GM21381 (cell line): ENCODE data around the gene ARL15.

Experiments
- ATAC-seq: cut with Tn5 transposase; IDR thresholded peaks from one replicate; pipeline ENCODE4 v1.9.1; 2021; ENCODE audit warnings: mild to moderate bottlenecking, moderate library complexity; ENCODE audit not compliant: unreplicated experiment

The ARL15 gene

DNA sequence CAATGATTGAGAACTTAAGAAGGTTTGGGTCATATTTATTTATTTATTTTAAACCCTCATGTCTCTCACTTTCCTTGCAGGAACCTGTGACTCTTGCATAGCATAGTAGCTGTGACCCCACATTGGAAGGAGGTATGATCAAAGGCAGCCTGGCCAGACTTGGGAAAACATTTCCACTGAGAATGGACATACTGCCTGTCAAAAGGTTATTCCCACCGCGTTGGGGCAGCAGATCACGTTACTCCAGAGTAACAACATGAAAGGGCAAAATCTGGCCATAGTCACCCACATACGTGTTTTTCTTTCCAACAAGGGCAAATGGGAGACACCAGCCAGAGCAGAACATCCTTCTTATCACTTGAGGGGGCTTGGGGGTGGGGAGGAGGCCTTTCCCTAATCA lies 95.7 kb downstream of the ARL15 start:
- ATAC-seq, result no peak

DNA sequence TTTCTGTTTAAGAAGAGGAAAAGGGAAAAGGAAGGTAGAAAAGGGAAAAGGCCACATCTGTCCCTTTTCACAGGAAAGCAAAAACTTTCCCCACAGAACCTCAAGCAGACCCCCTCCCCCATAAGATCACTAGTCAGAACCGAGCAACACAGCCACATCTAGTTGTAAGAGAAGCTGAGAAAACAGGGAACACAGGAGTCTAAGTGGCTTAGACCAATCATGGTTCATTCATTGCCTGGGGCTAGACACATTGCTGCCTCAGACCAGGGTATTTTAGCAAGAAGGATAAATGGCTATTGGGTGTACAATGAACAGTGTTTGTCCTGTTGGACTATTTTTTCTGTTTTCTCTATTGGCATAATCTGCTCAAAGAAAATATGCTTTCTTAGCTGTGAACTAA lies 98.0 kb downstream of the ARL15 start:
- ATAC-seq, result no peak

DNA sequence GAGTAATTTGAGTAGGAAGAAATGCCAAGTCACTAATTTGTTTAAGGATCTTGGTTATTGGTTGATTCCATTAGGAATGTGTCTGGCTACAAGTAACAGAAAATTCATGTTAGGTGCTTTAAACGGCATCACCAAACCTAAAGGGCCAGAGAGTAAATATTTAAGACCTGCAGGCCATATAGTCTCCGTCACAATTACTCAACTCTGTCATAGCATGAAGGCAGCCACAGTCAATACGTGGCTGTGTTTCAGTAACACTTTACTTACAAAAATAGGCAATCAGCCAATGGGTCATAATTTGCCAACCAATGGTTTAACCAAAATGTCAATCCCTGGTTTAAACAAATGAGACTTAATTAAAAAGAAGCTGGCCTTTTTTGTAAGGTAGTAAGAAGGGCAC lies 98.5 kb downstream of the ARL15 start:
- ATAC-seq, result no peak

DNA sequence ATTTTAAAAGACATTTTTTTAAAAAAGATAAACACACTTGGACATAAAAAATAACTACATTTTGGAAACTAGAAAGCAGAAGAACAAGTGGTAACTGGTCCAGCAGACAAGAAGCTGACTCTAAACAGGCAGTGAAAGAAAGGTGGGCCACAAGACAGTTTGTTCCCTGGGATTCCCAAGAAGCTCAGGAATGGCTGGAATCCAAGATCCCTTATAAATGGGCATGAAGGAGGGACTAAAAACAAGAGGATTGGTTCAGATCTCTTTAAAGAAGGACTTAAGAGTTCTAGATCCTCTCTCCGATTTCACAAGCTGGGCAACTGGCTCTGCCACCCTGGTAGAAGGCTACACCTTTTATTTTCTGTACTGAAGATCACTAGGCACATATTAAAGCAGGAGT lies 102.8 kb downstream of the ARL15 start:
- no peak for ATAC-seq

DNA sequence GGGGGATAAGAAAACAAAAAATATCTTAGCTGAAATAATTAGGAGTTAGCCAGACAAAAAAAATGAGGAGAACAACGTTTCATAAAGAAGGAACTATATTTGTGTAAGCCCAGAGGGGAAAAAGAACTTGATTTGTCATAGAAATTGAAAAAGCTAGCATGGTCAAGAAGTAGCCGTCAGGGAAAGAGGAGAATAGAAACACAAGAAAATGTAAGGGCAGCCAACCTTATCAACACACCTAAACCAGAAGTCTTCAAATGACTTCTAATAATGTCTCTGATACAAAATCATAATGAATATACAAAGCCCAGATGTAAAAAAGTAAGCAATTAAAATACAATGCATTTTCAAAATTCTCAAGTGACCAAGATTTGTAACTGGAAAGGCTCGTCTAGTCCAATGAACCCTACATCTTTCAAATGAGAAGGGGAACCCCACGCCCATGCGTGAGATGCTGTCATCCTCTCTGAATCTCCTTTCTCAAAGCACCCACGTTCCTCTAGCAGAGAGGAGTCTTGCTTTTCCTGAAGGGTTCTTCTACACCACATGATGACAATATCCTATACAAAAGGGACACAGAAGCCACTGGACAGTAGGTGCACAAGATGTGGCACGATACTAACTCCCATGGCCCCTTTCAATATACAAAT lies 103.7 kb downstream of the ARL15 start:
- ATAC-seq, result peak; percentile 64

DNA sequence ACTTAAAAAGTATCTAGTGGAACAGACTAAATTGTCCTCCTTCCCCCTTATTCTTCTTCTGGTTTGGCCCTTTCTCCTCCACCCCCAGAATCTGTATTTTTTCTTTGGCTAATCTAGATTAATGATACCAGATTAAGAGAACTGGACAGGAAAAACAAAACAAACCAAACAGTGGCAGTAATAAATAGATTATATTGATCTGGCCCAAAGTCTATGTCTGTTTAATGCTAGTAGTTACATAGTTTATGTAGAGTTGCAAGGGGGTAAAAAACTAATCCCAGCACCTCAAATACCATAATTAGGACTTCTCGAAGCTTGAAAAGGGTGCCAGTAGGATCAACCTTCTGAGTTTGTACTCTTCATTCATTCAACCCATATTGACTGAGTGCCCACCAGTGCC lies 104.5 kb downstream of the ARL15 start:
- no peak for ATAC-seq

DNA sequence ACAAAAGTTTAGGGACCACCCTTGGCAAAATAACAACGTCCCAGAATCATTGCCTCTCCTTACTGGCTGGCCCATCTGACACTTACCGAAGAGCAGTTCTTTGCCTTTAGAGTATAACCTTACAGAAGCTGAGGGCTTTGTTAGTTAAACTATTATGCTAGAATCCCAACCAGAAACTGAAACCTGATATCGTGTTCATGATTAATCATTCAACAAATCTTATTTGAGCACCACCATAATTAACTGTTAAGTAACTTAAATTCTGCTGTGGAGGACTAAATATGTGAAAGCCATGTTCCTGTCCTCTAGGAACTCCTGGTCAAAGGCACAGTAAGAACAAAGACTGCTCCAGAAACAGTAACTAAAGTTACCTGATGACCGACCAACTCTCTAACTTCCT lies 104.9 kb downstream of the ARL15 start:
- no peak for ATAC-seq

DNA sequence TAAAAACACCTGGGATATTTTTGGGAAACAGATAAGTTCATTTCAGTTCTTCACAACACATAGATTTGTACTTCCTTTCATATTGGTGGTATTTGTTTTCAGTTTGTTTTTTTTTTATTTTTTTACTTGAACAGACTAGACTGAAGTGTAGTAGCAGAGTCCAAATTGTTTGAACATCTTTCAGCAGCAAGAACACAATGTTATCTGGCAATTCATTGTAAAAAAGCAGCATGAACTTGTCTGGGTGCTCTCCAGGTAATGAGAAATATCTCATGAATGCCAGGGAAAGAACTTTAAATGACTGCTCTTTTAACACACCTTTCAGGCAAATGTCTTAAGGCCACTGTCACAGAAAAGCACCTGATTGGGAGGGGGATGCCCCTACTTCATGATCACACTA lies 113.4 kb downstream of the ARL15 start:
- no peak for ATAC-seq

DNA sequence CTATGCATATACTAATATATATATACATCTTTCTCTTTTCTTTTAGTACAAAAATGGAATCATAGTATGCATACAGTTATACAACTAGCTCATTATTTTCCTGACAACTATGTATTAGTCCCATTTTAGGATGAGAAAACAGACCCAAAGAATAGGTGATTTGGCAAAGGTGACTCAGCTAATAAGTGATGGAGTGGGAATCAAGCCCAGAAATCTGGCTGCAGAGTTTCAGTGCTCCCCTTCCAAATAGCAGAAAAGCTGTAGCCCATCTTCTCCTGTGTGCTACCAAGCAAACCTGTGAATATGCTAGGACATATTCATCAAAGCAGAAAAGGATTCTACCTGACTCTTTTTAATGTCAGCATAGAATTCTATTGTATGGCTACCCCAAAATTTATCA lies 114.7 kb downstream of the ARL15 start:
- ATAC-seq, result no peak

DNA sequence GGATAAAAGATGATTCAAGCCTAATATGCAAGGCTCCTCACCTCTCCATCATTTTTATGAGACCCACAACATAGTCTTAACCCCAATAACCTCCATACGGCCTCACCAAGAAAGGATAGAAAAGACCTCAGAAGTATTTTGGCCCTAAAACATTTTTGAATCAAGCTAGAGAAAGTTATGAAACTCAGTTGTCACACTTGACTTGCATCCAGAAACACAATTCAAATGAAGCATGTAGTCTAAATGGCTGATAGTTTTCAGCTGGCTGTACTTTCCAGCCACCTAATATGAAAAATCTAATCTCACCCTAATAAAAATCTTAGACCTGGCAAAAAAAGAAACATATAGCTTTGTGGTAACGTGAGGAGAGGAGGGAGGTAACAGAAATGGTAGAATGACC lies 116.1 kb downstream of the ARL15 start:
- ATAC-seq, result no peak

DNA sequence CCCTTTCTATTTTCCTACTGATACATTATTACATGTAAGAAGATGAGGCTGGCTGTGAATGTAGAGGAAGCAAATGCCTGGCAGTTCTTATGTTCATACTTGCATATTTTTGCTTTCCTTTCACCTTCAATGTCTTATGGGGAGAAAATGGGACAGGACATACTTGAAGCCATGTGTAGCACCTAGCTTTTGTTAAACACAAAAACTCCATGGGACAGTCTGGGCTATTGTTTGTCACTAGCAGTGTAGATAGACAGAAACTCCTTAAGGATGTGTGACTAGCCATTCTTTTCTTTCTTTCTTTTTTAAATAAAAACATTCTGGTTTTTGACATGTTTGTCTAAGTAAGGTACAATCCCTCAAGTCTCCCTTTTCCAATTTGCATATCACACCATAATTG lies 122.7 kb downstream of the ARL15 start:
- no peak for ATAC-seq

DNA sequence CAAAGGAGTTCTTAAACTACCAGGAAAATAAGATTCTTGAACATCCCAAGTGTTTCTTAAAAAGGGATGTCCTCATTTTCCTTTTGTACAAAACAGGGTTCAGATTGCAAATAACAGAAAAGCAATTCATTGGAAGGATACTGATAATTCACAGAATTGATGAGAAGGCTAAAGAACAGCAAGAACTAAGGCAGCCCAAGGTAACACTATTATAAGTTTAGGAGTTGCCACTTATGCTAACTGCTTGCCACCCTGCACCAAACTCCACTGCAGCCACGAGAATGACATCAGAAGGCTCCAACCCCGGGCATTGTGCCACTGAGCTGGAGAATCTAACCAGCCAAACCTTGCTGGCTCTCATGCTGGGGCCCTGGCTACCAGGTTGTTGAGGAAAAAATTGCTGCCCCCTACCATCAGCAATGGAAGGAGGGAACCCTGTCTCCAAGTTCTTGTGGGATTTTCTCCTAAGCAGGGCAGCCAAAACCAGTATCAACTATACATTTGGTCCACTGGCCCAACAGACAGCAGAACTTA lies 123.4 kb downstream of the ARL15 start:
- ATAC-seq, result no peak

DNA sequence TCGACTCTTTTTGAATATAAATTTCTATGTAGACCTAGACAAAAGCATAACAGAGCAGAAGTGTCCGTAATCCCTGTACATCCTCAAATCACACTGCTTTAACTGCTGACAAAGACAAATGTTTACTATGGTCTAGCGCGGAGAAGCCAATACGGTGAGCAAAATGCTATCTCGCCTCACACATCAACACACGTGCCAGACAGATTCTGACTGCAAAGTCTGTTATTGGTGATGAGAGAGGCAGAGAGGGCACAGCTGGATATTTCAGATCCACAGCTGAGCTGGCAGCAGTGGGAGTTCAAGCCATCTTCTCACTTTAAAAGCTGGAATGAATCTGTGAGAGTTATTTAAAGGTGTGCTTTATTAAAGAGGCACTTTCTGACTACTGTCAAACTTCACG lies 124.3 kb downstream of the ARL15 start:
- no peak for ATAC-seq

DNA sequence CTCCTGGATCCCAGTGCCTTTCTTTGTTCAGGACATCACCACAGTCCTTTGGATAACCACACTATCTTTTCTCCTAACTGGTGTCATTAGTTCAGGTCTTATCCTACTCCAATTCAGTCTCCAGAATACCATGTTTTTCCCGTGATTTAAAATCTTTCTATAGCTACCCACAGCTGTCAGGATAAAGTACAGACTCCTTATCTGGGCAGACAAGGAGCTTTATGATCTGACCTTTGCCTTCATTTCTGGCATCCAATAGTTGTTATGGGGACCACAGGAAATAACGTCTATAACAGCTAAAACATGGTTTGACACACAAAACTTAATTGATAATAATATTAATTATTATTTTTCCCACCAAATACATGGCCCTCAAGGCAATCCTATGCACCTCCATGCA lies 125.6 kb downstream of the ARL15 start:
- ATAC-seq, result no peak

DNA sequence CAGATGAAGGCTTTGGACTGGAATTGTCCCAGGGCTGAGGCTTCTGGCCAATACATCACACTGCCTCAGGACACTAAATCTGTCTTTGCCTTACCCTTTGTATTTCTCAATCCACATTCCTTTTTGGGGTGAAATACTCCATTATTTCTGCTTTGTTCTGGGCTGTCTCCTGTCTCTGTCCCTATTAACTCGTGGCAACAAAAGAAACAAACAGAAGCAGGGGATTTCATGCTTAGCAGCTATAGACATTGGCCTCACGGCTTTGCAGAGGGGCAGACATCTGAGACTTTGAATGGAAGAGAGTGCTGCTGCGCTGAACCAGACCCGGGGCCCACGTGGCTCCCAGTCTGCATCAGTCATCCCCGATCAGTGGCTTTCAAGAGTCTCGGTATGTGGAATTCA lies 129.7 kb downstream of the ARL15 start:
- no peak for ATAC-seq

DNA sequence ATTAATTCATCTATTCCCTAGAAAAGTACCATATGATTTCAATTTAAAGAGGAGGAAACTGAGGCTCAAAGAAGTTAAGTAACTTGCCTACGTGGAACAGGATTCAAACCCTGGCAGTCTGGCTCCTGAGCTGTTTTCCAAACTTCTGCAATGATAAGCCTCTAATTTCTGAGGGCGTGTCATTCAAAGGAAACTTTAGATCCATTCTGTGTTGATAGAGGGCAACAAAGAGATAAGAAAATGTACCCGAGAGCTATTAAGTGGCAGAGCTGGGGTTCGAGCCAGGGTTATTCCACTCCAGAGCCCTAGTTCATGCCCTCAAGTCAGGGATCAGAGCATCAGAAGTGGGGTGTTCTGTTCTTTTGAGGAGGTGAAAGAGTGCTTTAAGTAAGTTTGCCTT lies 131.4 kb downstream of the ARL15 start:
- no peak for ATAC-seq

DNA sequence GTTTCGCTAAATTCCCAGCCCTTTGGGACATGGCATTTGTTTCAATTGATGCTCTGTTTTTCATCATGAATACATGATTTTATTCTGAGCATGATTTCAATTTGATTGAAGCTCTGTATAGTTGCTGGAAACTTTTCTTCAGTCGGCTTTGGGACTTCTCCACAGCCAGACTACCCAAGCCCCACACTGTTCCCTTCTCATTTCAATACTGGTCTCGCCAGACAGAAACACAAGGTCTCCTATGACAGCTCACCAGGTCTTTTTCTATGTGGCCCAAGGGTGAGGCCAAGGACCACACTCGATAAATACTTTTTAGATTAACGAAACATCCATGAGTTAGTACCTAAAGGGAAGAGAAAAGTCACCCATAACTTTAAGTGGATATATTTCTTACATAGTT lies 132.2 kb downstream of the ARL15 start:
- ATAC-seq, result no peak

DNA sequence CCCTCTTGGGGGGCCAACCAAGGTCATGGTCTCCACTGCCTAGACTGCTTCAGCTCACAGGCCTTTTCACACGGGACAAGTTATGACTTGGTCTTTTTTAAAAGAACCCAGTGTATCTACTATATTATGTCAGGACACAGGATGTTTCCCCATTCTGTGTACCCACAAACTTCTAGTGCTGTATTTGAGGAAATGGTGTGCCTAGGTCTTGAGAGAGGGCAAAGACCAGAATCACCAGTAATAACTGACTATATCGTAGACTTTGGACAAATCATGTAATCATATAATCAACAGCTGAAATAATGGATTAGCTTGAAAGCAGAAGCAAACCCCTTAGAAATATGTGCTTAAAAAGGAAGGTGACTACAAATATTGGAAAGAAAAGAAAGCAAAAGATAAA lies 133.3 kb downstream of the ARL15 start:
- ATAC-seq, result no peak

DNA sequence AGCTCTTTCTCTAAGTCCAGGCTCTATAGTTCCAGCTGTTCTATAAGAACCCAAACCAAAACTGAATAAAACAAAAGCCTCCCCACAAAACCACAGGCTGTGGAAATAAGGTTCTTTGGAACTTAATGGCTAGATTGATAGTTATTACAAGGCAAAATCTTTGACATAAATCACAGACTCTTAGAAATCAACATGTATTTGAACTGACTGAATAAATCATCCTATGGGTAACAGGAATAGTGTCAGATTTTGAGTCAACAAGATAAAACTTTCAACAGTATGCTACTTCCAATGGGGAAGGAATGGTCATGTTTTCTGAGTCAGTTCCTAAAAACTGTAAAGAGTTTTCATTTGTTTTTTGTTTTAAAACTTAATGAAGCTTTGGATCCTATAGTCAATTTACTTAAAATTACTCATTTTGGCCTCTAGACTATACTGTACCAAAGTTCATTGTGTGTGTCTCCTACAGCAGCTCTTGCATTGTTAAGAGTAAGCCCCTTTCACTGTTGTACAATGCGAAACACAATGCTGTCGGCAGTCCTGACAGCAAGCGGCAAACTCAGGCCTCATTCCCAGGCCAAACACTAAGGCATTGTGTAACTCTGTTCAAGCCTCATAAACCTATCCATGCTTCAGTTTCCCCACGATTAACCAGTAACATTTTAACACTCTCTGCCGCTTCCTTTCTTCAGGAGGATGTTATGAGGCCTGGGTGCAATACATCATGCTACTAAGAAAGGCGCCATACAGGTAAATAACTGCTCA lies 134.1 kb downstream of the ARL15 start:
- no peak for ATAC-seq

DNA sequence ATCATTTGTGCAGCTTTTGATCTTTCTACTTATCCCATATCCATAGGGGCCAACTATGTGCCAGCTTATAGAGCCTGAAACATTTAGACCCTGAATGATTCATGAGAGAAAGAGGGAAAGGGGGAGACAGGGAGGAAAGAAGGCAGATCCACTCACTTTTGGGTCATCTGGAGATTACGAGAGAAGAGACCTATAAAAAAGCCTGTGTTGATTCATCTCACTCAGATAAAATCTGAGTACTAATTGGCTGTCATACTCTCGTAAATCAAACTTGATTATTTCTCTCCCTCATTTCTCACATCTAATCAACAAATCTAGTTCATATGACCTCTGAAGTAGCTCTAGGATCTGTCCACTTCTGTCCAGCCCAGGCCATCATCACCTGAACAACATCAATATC lies 137.1 kb downstream of the ARL15 start:
- no peak for ATAC-seq

DNA sequence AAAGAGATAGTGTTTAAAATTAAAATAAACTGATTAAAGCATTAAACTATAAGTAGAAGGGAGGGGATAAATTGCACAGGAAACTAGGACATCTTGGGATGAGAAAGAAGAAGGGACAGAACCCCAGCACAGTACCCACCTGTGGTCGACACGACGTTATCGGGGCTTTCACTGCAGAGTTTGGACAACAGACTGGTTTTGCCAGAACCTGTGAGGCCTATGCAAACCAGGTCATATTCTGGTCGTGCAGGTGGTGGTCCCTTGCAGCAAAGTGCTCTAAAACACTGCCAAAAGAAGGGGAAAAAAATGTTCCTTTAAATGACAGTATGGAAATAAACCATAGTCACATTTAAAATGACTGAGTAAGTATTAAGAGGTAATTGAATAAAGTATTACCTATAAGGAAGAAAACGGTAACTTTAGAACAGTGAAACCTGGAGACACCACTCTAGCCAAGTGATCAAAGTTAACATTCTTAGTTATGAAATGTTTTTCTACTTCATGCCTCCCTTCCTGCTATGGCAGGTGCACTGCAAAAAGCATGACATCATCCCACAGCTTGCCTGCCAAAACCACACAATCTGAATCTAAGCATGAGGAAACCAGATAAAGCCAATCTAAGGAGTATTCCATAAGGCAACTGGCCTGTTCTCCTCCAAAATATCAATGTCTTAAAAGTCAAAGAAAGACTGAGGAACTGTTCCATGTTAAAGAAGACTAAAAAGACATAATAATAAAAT lies 138.6 kb downstream of the ARL15 start:
- ATAC-seq, result no peak

DNA sequence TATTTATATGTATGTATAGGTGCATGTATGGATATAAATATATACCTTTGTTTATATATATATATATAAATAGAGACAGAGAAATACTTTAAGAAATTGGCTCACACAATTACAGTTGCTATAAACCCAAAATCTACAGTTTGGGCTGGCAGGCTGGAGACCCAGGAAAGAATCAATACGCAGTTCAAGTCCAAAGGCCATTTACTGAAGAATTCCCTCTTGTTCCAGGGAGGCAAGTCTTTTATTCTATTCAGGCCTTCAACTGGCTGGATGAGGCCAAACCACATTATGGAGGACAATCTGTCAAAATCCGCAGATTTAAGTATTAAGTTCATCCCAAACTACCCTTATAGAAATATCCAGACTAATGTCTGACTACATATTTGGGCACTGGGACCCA lies 144.7 kb downstream of the ARL15 start:
- no peak for ATAC-seq
